Measurements from ENCODE around the gene SCUBE1. TPM values are rescaled to one million over a fixed set of nuclear protein-coding genes. Genes with fewer than 3 reads are reported as not detected.

Gene SCUBE1
- total and polyA plus RNA-seq, 8 donors: 0.04 to 0.41 (median 0.12) TPM; not detected in 3

GRCh38 chr22:43234264-43234988 is 108.7 kb downstream of the SCUBE1 start:
- DNase-seq: no peak
- WGBS, 2 donors: 75 to 94% methylated on average over 9 of the region's 9 CpGs
- ATAC-seq: no peak
- Histone ChIP-seq H3K4me3 (no peak overlapping the region), H3K9me3 (no peaks in the 10 kb centered on the region), H3K27me3 (no peaks in the 10 kb centered on the region), H3K36me3 (no peaks in the 10 kb centered on the region), H3K27ac (no peak overlapping the region), H3K4me1 (peaks cover 0 to 8% (median 5%) of the 10 kb centered on the region in 3 donors)
- no peak for TF ChIP-seq CTCF (IDR thresholded peaks at IDR 0.05)
- no peak for FAIRE-seq
- intact Hi-C loops (cut with DNase I): loop anchor here in 2 of 3 donors (5.0 to 10.0 kb wide), 3 partner anchors 113 to 150 kb away; no protein-coding TSS in a partner anchor

GRCh38 chr22:43233529-43233928 is 109.6 kb downstream of the SCUBE1 start:
- Histone ChIP-seq H3K9me3 (no peaks in the 10 kb centered on the region), H3K4me1 (peaks cover 0 to 8% (median 5%) of the 10 kb centered on the region in 3 donors), H3K27me3 (no peaks in the 10 kb centered on the region), H3K27ac (no peak overlapping the region), H3K4me3 (no peak overlapping the region), H3K36me3 (no peaks in the 10 kb centered on the region)
- TF ChIP-seq CTCF (IDR thresholded peaks at IDR 0.05): no peak
- no peak for FAIRE-seq
- intact Hi-C loops (cut with DNase I): loop anchor here in 2 of 3 donors (5.0 to 10.0 kb wide), 3 partner anchors 114 to 151 kb away; no protein-coding TSS in a partner anchor
- ATAC-seq: no peak
- no peak for DNase-seq
- WGBS, 2 donors: 72 to 81% methylated on average over 6 of the region's 6 CpGs

- no peak for ATAC-seq
- peaks cover 0 to 8% (median 5%) of the 10 kb centered on the region in 3 donors for H3K4me1 ChIP-seq
- H3K36me3 ChIP-seq: no peaks in the 10 kb centered on the region
- no peak for TF ChIP-seq CTCF (IDR thresholded peaks at IDR 0.05)
- no peak overlapping the region for H3K27ac ChIP-seq
- intact Hi-C loops (cut with DNase I): loop anchor here in 2 of 3 donors (5.0 to 10.0 kb wide), 3 partner anchors 115 to 152 kb away; no protein-coding TSS in a partner anchor
- H3K4me3 ChIP-seq: no peak overlapping the region
- FAIRE-seq: no peak
- no peaks in the 10 kb centered on the region for H3K27me3 ChIP-seq
- no peak for DNase-seq
- WGBS, 2 donors: 79 to 87% methylated on average over 8 of the region's 8 CpGs
- H3K9me3 ChIP-seq: no peaks in the 10 kb centered on the region
Measured at GRCh38 chr22:43232445-43232844, 110.7 kb downstream of the SCUBE1 start.

GRCh38 chr22:43231724-43232034 is 111.5 kb downstream of the SCUBE1 start:
- 55 to 58% methylated on average over 15 of the region's 15 CpGs for WGBS, 2 donors
- intact Hi-C loops (cut with DNase I): loop anchor here in 2 of 3 donors (5.0 to 10.0 kb wide), 3 partner anchors 116 to 153 kb away; no protein-coding TSS in a partner anchor
- no peak for DNase-seq

More at GRCh38 chr22:43231724-43232034, 111.5 kb downstream of the SCUBE1 start:
- TF ChIP-seq CTCF (IDR thresholded peaks at IDR 0.05): no peak
- FAIRE-seq (no peak), ATAC-seq (no peak)
- Histone ChIP-seq H3K4me1 (peaks cover 0 to 8% (median 5%) of the 10 kb centered on the region in 3 donors), H3K27ac (no peak overlapping the region), H3K36me3 (no peaks in the 10 kb centered on the region), H3K27me3 (no peaks in the 10 kb centered on the region), H3K9me3 (no peaks in the 10 kb centered on the region), H3K4me3 (no peak overlapping the region)

All from pancreas (tissue), 10 donors.